Tibial nerve (tissue), 4 donors: ENCODE results near the gene ZNF496.

Experiments
- EP300 ChIP-seq, 2 donors: sonication (generic); formaldehyde crosslinking; IDR thresholded peaks; one replicate each; pipeline ENCODE4 v1.6.1; 2017; ENCODE audit warnings: antibody characterized with exemption in 2 of 2, mild to moderate bottlenecking in 1 of 2
- POLR2A ChIP-seq, 2 donors: fragments of 450-650 bp; IDR thresholded peaks; one replicate each; pipeline ENCODE4 v1.6.1; 2017; ENCODE audit warnings: antibody characterized with exemption in 2 of 2, mild to moderate bottlenecking in 2 of 2, moderate library complexity in 2 of 2
- TF ChIP-seq, protein P1 (sequence below), 5 experiments: fragments of 200-600 bp in 3 of 5; fragments of 450-650 bp in 2 of 5; sonication (generic) in 3 of 5; IDR thresholded peaks; one replicate each; pipeline ENCODE4 v1.5.1; 2016 to 2019; ENCODE audit warnings: antibody characterized with exemption in 5 of 5, mild to moderate bottlenecking in 3 of 5, moderate library complexity in 2 of 5

DNA sequence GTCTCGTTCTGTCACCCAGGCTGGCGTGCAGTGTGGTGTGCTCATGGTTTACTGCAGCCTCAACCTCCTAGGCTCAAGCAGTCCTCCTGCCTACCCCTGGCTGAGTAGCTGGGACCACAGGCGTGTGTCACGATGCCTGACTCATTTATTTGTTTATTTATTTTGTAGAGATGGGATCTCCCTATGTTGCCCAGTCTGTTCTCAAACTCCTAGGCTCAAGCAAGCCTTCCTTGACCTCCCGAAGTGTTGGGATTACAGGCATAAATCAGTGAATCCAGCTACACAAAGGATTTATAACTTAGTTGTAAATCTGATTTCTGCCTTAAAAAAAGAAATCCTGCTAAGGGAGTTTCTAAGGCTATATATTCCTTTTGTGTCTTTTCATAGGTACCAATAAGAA lies 30.5 kb upstream of the ZNF496 start:
- TF ChIP-seq, protein P1, sequence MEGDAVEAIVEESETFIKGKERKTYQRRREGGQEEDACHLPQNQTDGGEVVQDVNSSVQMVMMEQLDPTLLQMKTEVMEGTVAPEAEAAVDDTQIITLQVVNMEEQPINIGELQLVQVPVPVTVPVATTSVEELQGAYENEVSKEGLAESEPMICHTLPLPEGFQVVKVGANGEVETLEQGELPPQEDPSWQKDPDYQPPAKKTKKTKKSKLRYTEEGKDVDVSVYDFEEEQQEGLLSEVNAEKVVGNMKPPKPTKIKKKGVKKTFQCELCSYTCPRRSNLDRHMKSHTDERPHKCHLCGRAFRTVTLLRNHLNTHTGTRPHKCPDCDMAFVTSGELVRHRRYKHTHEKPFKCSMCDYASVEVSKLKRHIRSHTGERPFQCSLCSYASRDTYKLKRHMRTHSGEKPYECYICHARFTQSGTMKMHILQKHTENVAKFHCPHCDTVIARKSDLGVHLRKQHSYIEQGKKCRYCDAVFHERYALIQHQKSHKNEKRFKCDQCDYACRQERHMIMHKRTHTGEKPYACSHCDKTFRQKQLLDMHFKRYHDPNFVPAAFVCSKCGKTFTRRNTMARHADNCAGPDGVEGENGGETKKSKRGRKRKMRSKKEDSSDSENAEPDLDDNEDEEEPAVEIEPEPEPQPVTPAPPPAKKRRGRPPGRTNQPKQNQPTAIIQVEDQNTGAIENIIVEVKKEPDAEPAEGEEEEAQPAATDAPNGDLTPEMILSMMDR (IDR thresholded peaks at IDR 0.05), result no peak
- no peak for TF ChIP-seq POLR2A (IDR thresholded peaks at IDR 0.05)
- no peak for TF ChIP-seq EP300 (IDR thresholded peaks at IDR 0.05)
